Coronary artery (tissue), 2 donors: ENCODE measurements around the gene RYR3.

Experiments used
- DNase-seq: peaks from one replicate; pipeline ENCODE4 v3.0.0-alpha.2; 2017; ENCODE audit warnings: low spot score
- H3K27ac ChIP-seq, 2 donors: fragments of 200-600 bp; sonication (generic); one replicate each; pipeline ENCODE4 v1.5.1; 2016 to 2019
- H3K4me3 ChIP-seq: fragments of 200-600 bp; sonication (generic); 2 replicates; pipeline ENCODE4 v1.5.1; 2016; ENCODE audit warnings: mild to moderate bottlenecking, moderate library complexity
- TF ChIP-seq, protein P1 (sequence below): fragments of 200-600 bp; sonication (generic); IDR thresholded peaks from one replicate; pipeline ENCODE4 v1.5.1; 2019; ENCODE audit warnings: antibody characterized with exemption

Gene RYR3

DNA sequence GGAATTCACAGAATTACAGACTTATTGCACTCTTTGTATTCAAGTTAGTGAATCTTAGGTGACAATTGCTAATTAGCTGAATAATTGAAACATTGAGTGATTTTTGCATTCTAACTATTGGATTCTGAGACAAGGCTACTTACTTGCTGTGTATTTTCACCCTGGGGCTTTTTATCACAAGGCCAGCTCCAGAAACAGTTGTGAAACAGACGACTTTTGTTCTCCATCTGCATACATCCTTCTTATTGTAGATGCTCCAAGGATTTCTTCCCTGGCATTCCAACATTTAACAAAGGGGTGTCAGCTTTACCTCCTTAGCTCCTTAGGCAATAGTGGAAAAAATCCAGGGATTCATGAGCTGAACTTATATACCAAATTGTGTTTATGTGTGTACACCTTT is 424.4 kb downstream of the RYR3 start:
- TF ChIP-seq, protein P1, sequence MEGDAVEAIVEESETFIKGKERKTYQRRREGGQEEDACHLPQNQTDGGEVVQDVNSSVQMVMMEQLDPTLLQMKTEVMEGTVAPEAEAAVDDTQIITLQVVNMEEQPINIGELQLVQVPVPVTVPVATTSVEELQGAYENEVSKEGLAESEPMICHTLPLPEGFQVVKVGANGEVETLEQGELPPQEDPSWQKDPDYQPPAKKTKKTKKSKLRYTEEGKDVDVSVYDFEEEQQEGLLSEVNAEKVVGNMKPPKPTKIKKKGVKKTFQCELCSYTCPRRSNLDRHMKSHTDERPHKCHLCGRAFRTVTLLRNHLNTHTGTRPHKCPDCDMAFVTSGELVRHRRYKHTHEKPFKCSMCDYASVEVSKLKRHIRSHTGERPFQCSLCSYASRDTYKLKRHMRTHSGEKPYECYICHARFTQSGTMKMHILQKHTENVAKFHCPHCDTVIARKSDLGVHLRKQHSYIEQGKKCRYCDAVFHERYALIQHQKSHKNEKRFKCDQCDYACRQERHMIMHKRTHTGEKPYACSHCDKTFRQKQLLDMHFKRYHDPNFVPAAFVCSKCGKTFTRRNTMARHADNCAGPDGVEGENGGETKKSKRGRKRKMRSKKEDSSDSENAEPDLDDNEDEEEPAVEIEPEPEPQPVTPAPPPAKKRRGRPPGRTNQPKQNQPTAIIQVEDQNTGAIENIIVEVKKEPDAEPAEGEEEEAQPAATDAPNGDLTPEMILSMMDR = no peak
- H3K27ac ChIP-seq = no peak overlapping the region

DNA sequence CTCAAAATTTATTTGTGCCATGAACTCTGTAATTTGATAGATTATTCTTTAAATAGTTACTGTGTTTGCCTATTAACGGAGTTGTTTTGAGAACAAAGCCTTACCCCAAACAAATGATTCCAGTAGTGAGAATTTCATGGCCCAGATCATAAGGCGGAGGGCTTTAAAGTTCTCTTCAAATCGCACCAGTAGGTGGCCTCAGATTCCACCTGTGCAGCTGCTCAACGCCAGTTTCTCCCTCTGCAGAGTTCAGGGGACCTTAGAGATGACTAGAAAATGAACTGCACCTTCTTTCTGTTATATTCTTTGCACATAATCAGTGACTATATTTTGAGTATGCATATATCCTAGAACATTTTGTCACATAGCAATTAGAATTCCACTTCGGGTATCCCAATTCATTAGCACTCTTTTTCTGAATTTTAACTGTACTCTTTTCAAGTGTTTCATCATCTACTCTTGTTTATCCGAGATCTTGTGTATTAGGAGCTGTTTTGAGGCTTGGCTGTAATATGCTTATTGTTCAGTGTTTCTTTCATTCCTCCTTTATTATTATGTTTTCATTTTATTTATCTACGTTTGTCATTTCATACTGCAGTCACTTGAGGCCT is 425.0 kb downstream of the RYR3 start:
- Histone ChIP-seq H3K27ac (no peak overlapping the region), H3K4me3 (no peak overlapping the region)
- TF ChIP-seq, protein P1 = no peak
- DNase-seq = no peak

More for the DNA sequence above, 424.4 kb downstream of the RYR3 start:
- no peak for DNase-seq
- H3K4me3 ChIP-seq = no peak overlapping the region

DNA sequence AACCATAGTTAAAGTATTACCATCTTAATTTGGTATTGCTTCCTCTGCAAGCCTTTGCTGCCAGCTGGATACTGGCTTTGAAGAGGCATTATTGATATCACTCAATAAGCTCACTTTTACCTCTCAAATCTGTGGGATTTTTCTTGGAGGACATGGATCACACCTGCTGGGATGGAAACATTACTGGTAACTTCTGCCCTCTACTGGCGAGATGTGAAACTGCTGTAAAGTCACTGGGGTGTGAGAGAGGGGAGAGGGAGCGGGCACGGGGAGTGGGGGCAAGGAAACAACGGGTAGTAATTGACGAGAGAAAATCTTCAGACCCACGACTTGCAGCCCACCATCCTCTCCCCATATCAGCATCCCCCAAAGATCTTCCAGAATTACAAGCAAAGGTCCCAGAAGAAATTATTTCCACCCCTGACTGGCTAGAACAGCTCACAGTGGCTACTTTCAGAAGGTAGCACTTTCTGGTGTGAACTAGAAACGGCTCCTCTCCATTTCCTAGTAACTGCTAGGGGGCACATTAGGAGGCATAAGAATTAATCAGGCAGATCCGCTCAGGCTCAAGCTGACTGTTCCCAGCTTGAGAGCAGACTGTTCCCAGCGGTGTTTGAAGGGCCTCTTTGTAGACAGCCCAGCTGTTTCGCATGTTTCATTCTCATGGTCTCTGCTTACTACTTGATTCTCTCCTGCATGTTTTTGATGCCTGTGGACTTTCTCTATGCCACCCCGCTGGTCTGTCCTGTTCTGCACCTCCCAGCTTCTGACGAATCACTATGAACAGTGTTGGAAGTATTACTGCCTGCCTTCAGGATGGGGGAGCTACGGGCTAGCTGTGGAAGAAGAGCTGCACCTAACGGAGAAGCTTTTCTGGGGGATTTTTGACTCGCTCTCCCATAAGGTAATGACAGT is 427.2 kb downstream of the RYR3 start:
- DNase-seq = no peak

DNA sequence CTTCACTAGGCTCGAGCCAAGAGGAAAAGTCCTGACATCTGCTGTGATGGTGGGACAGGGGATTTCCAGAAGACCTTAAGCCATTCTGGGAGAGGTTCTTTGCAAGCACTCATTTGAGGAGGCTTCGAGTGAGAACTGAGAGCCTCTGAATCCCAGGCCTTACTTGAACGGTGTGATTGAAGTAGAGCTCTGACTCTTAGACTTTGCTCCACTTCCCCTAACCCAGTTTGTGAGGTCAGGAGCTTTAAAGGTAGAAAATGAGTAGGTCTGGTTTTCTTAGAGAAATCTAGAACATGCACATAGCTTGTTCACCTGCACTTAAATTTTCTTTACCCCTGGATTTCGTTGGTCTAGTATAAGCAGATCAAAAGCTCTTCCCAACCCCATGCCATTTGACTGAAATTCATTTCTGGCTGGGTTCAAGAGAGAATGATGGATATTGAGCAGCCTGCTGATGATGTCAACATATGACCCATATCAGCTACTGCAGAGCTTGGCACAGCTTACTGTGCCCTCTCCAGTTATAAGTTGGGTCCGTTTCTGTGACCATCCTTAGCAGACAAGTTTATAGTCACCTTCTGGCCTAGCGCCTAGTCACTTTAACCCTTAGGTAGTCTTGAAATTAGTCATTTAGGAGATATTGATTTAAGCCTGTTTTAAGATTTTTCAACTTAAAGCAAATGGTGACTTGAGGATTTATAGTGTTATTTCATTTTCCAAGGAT is 428.3 kb downstream of the RYR3 start:
- no peak for DNase-seq
- TF ChIP-seq, protein P1 = no peak
- H3K4me3 ChIP-seq = no peak overlapping the region
- no peak overlapping the region for H3K27ac ChIP-seq

More for the DNA sequence above, 427.2 kb downstream of the RYR3 start:
- no peak overlapping the region for H3K27ac ChIP-seq
- H3K4me3 ChIP-seq = no peak overlapping the region
- TF ChIP-seq, protein P1 = no peak

DNA sequence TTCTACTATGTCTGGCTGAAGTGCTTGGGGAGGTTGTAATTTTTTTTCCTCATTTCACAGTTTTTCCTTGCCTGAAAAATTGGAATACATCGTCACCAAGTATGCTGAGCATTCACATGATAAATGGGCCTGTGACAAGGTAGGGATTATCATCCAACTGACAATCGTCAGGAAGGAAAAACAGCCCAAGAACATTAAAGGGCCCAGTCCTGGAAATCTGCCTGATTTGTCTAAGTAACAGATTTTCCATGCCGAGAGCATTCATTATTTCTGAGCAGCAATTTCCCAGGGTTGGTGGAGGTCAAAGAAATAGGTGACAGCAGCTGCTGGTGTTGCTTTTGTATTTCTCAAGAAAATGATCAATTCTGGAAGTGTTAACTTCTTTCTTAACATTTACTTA is 431.5 kb downstream of the RYR3 start:
- no peak for DNase-seq
- Histone ChIP-seq H3K27ac (no peak overlapping the region), H3K4me3 (no peak overlapping the region)
- TF ChIP-seq, protein P1 = no peak

DNA sequence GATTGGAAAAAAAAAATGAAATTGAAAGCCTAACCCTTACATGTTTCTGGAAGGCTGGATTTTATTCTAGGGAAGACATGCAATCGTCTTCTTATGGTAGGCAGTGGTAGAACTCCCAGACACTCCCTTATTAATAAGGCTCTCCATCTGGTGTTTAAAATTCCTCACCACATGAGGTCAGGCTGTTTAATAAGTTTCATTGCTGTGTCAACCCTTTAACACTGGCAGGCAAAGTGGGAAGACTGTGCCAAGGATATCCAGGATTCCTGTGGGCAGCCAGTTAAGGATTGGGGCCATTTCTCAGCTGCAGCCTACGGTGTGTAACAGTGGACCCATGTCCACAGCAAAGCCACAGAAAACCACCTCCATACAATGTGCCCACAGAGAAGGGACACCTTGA is 432.0 kb downstream of the RYR3 start:
- no peak for DNase-seq
- TF ChIP-seq, protein P1 = no peak

More for the DNA sequence above, 432.0 kb downstream of the RYR3 start:
- Histone ChIP-seq H3K4me3 (no peak overlapping the region), H3K27ac (no peak overlapping the region)
